AG04449 (cell line): ENCODE results near the gene B4GALNT3.

Experiments used
- CTCF ChIA-PET: fragments of 350-600 bp; formaldehyde crosslinking; extraction: SDS; loops from one replicate; lab custom pipeline; 2021; ENCODE audit warnings: antibody characterized with exemption; lab: Yijun Ruan, JAX
- POLR2A ChIA-PET: fragments of 400-600, 350-600 bp; formaldehyde crosslinking; extraction: SDS; loops from one replicate; lab custom pipeline; 2020; ENCODE audit warnings: antibody characterized with exemption, inconsistent platforms; lab: Yijun Ruan, JAX
- DNase-seq: peaks from one replicate; pipeline ENCODE4 v3.0.0-alpha.2; 2010; ENCODE audit warnings: low read depth, low spot score
- H3K4me3 ChIP-seq: 2 replicates; pipeline ENCODE4 v1.5.1; 2011; ENCODE audit warnings: low read depth, mild to moderate bottlenecking, control low read depth, low read length
- CTCF ChIP-seq: IDR thresholded peaks from one replicate; pipeline ENCODE4 v1.5.1; 2011; ENCODE audit warnings: mild to moderate bottlenecking, moderate library complexity, low read length, control low read depth, inconsistent platforms; ENCODE audit not compliant: insufficient read depth; ENCODE audit errors: missing control alignments

B4GALNT3 gene

DNA sequence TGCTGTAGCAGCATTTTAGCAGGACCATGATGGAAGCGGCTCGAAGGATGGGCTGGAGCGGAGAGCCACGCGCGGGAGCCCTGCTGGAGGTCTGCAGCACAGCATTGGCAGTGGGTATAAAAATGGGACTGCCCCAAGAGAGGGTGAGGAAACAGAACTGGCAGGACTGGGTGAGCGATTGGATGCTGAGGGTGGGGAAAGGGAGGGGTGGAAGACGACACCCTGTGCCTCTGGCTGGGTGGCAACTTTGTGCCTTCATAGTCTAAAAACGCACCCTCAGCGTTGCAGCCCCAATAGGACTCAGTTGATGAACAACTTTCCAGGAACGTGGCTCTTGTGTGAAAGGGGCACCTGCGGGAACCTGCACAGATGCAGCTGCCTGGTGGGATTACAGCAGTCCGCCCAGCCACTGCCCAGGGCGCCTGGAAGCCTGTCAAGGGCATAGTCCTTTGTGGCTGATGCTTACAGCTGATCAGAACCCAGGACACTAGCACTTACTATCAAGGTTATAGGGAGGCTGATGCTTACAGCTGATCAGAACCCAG is 130.5 kb downstream of the B4GALNT3 start:
- DNase-seq, result no peak
- CTCF ChIA-PET, result interaction anchor here (1.1 to 4.1 kb wide), 2 partner anchors 9 to 14 kb away, joined by 3 to 19 read pairs; no protein-coding TSS in a partner anchor
- POLR2A ChIA-PET, result no interaction called here
- H3K4me3 ChIP-seq, result no peak overlapping the region
- TF ChIP-seq CTCF, result no peak

GRCh38 chr12:591167-592023 is 131.7 kb downstream of the B4GALNT3 start:
- POLR2A ChIA-PET, result no interaction called here
- TF ChIP-seq CTCF, result no peak
- H3K4me3 ChIP-seq, result no peak overlapping the region
- DNase-seq, result no peak
- CTCF ChIA-PET, result interaction anchor here (1.1 to 4.1 kb wide), 4 partner anchors 10 to 223 kb away, joined by 3 to 19 read pairs (median 4); no protein-coding TSS in a partner anchor

GRCh38 chr12:592024-592505 is 132.3 kb downstream of the B4GALNT3 start:
- CTCF ChIA-PET, result interaction anchor here (1.1 to 4.1 kb wide), 3 partner anchors 11 to 222 kb away, joined by 3 to 19 read pairs (median 5); no protein-coding TSS in a partner anchor
- no peak for DNase-seq
- no peak for TF ChIP-seq CTCF
- no peak overlapping the region for H3K4me3 ChIP-seq
- POLR2A ChIA-PET, result no interaction called here

GRCh38 chr12:593396-594270 is 133.9 kb downstream of the B4GALNT3 start:
- CTCF ChIA-PET, result interaction anchor here (1.2 to 4.1 kb wide), 3 partner anchors 13 to 157 kb away, joined by 4 to 19 read pairs (median 6); no protein-coding TSS in a partner anchor
- TF ChIP-seq CTCF, result no peak

GRCh38 chr12:597926-598568 is 138.3 kb downstream of the B4GALNT3 start:
- ChIA-PET CTCF (interaction anchor here (0.8 to 1.7 kb wide), 4 partner anchors 20 to 148 kb away, joined by 3 to 7 read pairs (median 4); no protein-coding TSS in a partner anchor), POLR2A (no interaction called here)
- H3K4me3 ChIP-seq, result no peak overlapping the region
- no peak for TF ChIP-seq CTCF
- DNase-seq, result no peak

More at GRCh38 chr12:593396-594270, 133.9 kb downstream of the B4GALNT3 start:
- DNase-seq, result no peak
- POLR2A ChIA-PET, result no interaction called here
- no peak overlapping the region for H3K4me3 ChIP-seq
